ENCODE data around the gene MFSD2B.

The MFSD2B gene

GRCh38 chr2:23988371-23988770 lies 21.5 kb upstream of the MFSD2B start:
- Histone ChIP-seq H3K18ac (ENCODE audit: low read length) (no peak overlapping the region), H4K91ac (ENCODE audit: low read depth, low read length, poor library complexity) (no peak overlapping the region), H2BK120ac (ENCODE audit: low read depth, low read length) (no peak overlapping the region), H2BK5ac (ENCODE audit: low read length) (no peak overlapping the region), H2AFZ (ENCODE audit: low read length) (no peak overlapping the region), H4K8ac (ENCODE audit: low read depth, low read length) (no peak overlapping the region), H3K27me3 (ENCODE audit: control insufficient read depth in 3 of 3, insufficient read depth in 3 of 3, low read depth in 1 of 3, low read length in 3 of 3) (no peaks in the 10 kb centered on the region), H3K79me1 (ENCODE audit: low read depth, low read length) (no peaks in the 10 kb centered on the region), H3K27ac (replicated peaks; ENCODE audit: low read length) (no peak overlapping the region), H3K4me2 (ENCODE audit: insufficient read depth, low read length, poor library complexity, severe bottlenecking) (no peak overlapping the region), H3K4me3 (ENCODE audit: low read length in 2 of 2) (no peak overlapping the region), H3K14ac (ENCODE audit: low read length) (no peak overlapping the region), H3K23ac (ENCODE audit: low read depth, low read length, poor library complexity) (no peak overlapping the region), H3K9ac (ENCODE audit: low read depth, low read length, poor library complexity) (no peak overlapping the region), H2BK15ac (ENCODE audit: low read length) (no peak overlapping the region), H3K36me3 (replicated peaks in 1 of 2; ENCODE audit: control insufficient read depth in 2 of 2, insufficient read depth in 2 of 2, low read length in 2 of 2) (peaks cover 2 to 53% of the 10 kb centered on the region in 2 donors), H2AK5ac (ENCODE audit: low read depth, low read length) (no peak overlapping the region), H3K4ac (ENCODE audit: low read length) (no peak overlapping the region), H3K4me1 (ENCODE audit: control insufficient read depth in 2 of 2, insufficient read depth in 1 of 2, low read depth in 1 of 2, low read length in 2 of 2) (peaks cover 2 to 9% of the 10 kb centered on the region in 2 donors), H3K9me3 (replicated peaks in 1 of 2; ENCODE audit: control insufficient read depth in 2 of 2, insufficient read depth in 1 of 2, low read depth in 1 of 2, low read length in 2 of 2) (no peaks in the 10 kb centered on the region), H2BK12ac (ENCODE audit: low read length) (no peak overlapping the region)
- no peak for DNase-seq (ENCODE audit: low spot score)
- WGBS, 2 donors (ENCODE audit: extremely low coverage in 2 of 2, insufficient read length in 2 of 2, insufficient replicate concordance in 1 of 2) = no CpG with 5 or more reads among the region's 2 CpGs

- Histone ChIP-seq H2AK5ac (ENCODE audit: low read depth, low read length) (no peak overlapping the region), H3K9ac (ENCODE audit: low read depth, low read length, poor library complexity) (no peak overlapping the region), H2BK12ac (ENCODE audit: low read length) (no peak overlapping the region), H3K14ac (ENCODE audit: low read length) (no peak overlapping the region), H2BK5ac (ENCODE audit: low read length) (no peak overlapping the region), H3K27ac (replicated peaks; ENCODE audit: low read length) (no peak overlapping the region), H3K4me1 (ENCODE audit: control insufficient read depth in 2 of 2, insufficient read depth in 1 of 2, low read depth in 1 of 2, low read length in 2 of 2) (peaks cover 2 to 11% of the 10 kb centered on the region in 2 donors), H3K18ac (ENCODE audit: low read length) (no peak overlapping the region), H3K4me2 (ENCODE audit: insufficient read depth, low read length, poor library complexity, severe bottlenecking) (no peak overlapping the region), H3K4me3 (ENCODE audit: low read length in 2 of 2) (no peak overlapping the region), H4K91ac (ENCODE audit: low read depth, low read length, poor library complexity) (no peak overlapping the region), H3K79me1 (ENCODE audit: low read depth, low read length) (no peaks in the 10 kb centered on the region), H3K4ac (ENCODE audit: low read length) (no peak overlapping the region), H3K27me3 (ENCODE audit: control insufficient read depth in 3 of 3, insufficient read depth in 3 of 3, low read depth in 1 of 3, low read length in 3 of 3) (no peaks in the 10 kb centered on the region), H2BK15ac (ENCODE audit: low read length) (no peak overlapping the region), H3K36me3 (replicated peaks in 1 of 2; ENCODE audit: control insufficient read depth in 2 of 2, insufficient read depth in 2 of 2, low read length in 2 of 2) (peaks cover 0 to 37% of the 10 kb centered on the region in 2 donors), H2BK120ac (ENCODE audit: low read depth, low read length) (no peak overlapping the region), H4K8ac (ENCODE audit: low read depth, low read length) (no peak overlapping the region), H3K23ac (ENCODE audit: low read depth, low read length, poor library complexity) (no peak overlapping the region), H3K9me3 (replicated peaks in 1 of 2; ENCODE audit: control insufficient read depth in 2 of 2, insufficient read depth in 1 of 2, low read depth in 1 of 2, low read length in 2 of 2) (peaks cover 0 to 10% of the 10 kb centered on the region in 2 donors), H2AFZ (ENCODE audit: low read length) (no peak overlapping the region)
- DNase-seq (ENCODE audit: low spot score) = no peak
- no CpG with 5 or more reads among the region's 1 CpG for WGBS, 2 donors (ENCODE audit: extremely low coverage in 2 of 2, insufficient read length in 2 of 2, insufficient replicate concordance in 1 of 2)
These were observed 17.0 kb upstream of the MFSD2B start for GRCh38 chr2:23992931-23993330.

GRCh38 chr2:23993736-23994269 lies 16.1 kb upstream of the MFSD2B start:
- Histone ChIP-seq H3K18ac (ENCODE audit: low read length) (no peak overlapping the region), H3K27ac (replicated peaks; ENCODE audit: low read length) (no peak overlapping the region), H4K8ac (ENCODE audit: low read depth, low read length) (no peak overlapping the region), H3K79me1 (ENCODE audit: low read depth, low read length) (no peaks in the 10 kb centered on the region), H3K23ac (ENCODE audit: low read depth, low read length, poor library complexity) (no peak overlapping the region), H2BK120ac (ENCODE audit: low read depth, low read length) (no peak overlapping the region), H2AK5ac (ENCODE audit: low read depth, low read length) (no peak overlapping the region), H2BK12ac (ENCODE audit: low read length) (no peak overlapping the region), H3K4me2 (ENCODE audit: insufficient read depth, low read length, poor library complexity, severe bottlenecking) (no peak overlapping the region), H3K27me3 (ENCODE audit: control insufficient read depth in 3 of 3, insufficient read depth in 3 of 3, low read depth in 1 of 3, low read length in 3 of 3) (no peaks in the 10 kb centered on the region), H2BK5ac (ENCODE audit: low read length) (no peak overlapping the region), H4K91ac (ENCODE audit: low read depth, low read length, poor library complexity) (no peak overlapping the region), H3K9me3 (replicated peaks in 1 of 2; ENCODE audit: control insufficient read depth in 2 of 2, insufficient read depth in 1 of 2, low read depth in 1 of 2, low read length in 2 of 2) (peaks cover 0 to 10% of the 10 kb centered on the region in 2 donors), H3K4me3 (ENCODE audit: low read length in 2 of 2) (no peak overlapping the region), H3K36me3 (replicated peaks in 1 of 2; ENCODE audit: control insufficient read depth in 2 of 2, insufficient read depth in 2 of 2, low read length in 2 of 2) (peaks cover 0 to 38% of the 10 kb centered on the region in 2 donors), H3K4ac (ENCODE audit: low read length) (no peak overlapping the region), H3K14ac (ENCODE audit: low read length) (no peak overlapping the region), H3K9ac (ENCODE audit: low read depth, low read length, poor library complexity) (no peak overlapping the region), H2AFZ (ENCODE audit: low read length) (no peak overlapping the region), H3K4me1 (ENCODE audit: control insufficient read depth in 2 of 2, insufficient read depth in 1 of 2, low read depth in 1 of 2, low read length in 2 of 2) (peaks cover 2 to 11% of the 10 kb centered on the region in 2 donors), H2BK15ac (ENCODE audit: low read length) (no peak overlapping the region)
- no peak for DNase-seq (ENCODE audit: low spot score)
- no CpG with 5 or more reads among the region's 8 CpGs for WGBS, 2 donors (ENCODE audit: extremely low coverage in 2 of 2, insufficient read length in 2 of 2, insufficient replicate concordance in 1 of 2)

- no peaks in the 10 kb centered on the region for H3K79me1 ChIP-seq (ENCODE audit: low read depth, low read length)
- no peak overlapping the region for H4K91ac ChIP-seq (ENCODE audit: low read depth, low read length, poor library complexity)
- H3K18ac ChIP-seq (ENCODE audit: low read length) = no peak overlapping the region
- no peak overlapping the region for H3K23ac ChIP-seq (ENCODE audit: low read depth, low read length, poor library complexity)
- peaks cover 2 to 11% of the 10 kb centered on the region in 2 donors for H3K4me1 ChIP-seq (ENCODE audit: control insufficient read depth in 2 of 2, insufficient read depth in 1 of 2, low read depth in 1 of 2, low read length in 2 of 2)
- peaks cover 0 to 40% of the 10 kb centered on the region in 2 donors for H3K36me3 ChIP-seq (replicated peaks in 1 of 2; ENCODE audit: control insufficient read depth in 2 of 2, insufficient read depth in 2 of 2, low read length in 2 of 2)
- H3K9me3 ChIP-seq (replicated peaks in 1 of 2; ENCODE audit: control insufficient read depth in 2 of 2, insufficient read depth in 1 of 2, low read depth in 1 of 2, low read length in 2 of 2) = peaks cover 0 to 10% of the 10 kb centered on the region in 2 donors
- H2BK5ac ChIP-seq (ENCODE audit: low read length) = no peak overlapping the region
- no peak overlapping the region for H2AK5ac ChIP-seq (ENCODE audit: low read depth, low read length)
- no peak overlapping the region for H4K8ac ChIP-seq (ENCODE audit: low read depth, low read length)
- no peak overlapping the region for H2BK15ac ChIP-seq (ENCODE audit: low read length)
- H2AFZ ChIP-seq (ENCODE audit: low read length) = no peak overlapping the region
- H3K4me3 ChIP-seq (ENCODE audit: low read length in 2 of 2) = no peak overlapping the region
- DNase-seq (ENCODE audit: low spot score) = no peak
- no CpG with 5 or more reads among the region's 1 CpG for WGBS, 2 donors (ENCODE audit: extremely low coverage in 2 of 2, insufficient read length in 2 of 2, insufficient replicate concordance in 1 of 2)
- H2BK120ac ChIP-seq (ENCODE audit: low read depth, low read length) = no peak overlapping the region
- no peaks in the 10 kb centered on the region for H3K27me3 ChIP-seq (ENCODE audit: control insufficient read depth in 3 of 3, insufficient read depth in 3 of 3, low read depth in 1 of 3, low read length in 3 of 3)
- no peak overlapping the region for H3K4ac ChIP-seq (ENCODE audit: low read length)
- no peak overlapping the region for H3K14ac ChIP-seq (ENCODE audit: low read length)
- H2BK12ac ChIP-seq (ENCODE audit: low read length) = no peak overlapping the region
- no peak overlapping the region for H3K9ac ChIP-seq (ENCODE audit: low read depth, low read length, poor library complexity)
- no peak overlapping the region for H3K27ac ChIP-seq (replicated peaks; ENCODE audit: low read length)
- no peak overlapping the region for H3K4me2 ChIP-seq (ENCODE audit: insufficient read depth, low read length, poor library complexity, severe bottlenecking)
These were observed 15.3 kb upstream of the MFSD2B start for GRCh38 chr2:23994567-23994966.
